ENCODE measurements around the gene CFI.

Gene CFI

GRCh38 chr4:109820563-109820962, 18.8 kb upstream of the CFI start:
- Histone ChIP-seq H3K4me2 (no peak overlapping the region), H3K27me3 (no peaks in the 10 kb centered on the region), H3K36me3 (peaks cover 69% of the 10 kb centered on the region), H3K4me1 (peaks cover 21% of the 10 kb centered on the region), H4K20me1 (peaks cover 26% of the 10 kb centered on the region), H3K9me3 (no peaks in the 10 kb centered on the region), H3K9ac (no peak overlapping the region), H3K27ac (no peak overlapping the region), H3K4me3 (no peak overlapping the region)
- TF ChIP-seq Cebpa-rat (IDR thresholded peaks at IDR 0.05): no peak

- Histone ChIP-seq H3K27me3 (no peaks in the 10 kb centered on the region), H3K36me3 (peaks cover 59% of the 10 kb centered on the region), H3K4me2 (no peak overlapping the region), H3K9ac (no peak overlapping the region), H3K4me1 (peaks cover 28% of the 10 kb centered on the region), H4K20me1 (peaks cover 23% of the 10 kb centered on the region), H3K9me3 (no peaks in the 10 kb centered on the region), H3K4me3 (no peak overlapping the region), H3K27ac (no peak overlapping the region)
- TF ChIP-seq Cebpa-rat (IDR thresholded peaks at IDR 0.05): no peak
These were observed 16.5 kb upstream of the CFI start for GRCh38 chr4:109818268-109818667.

GRCh38 chr4:109816894-109817293, 15.1 kb upstream of the CFI start:
- H3K4me1 ChIP-seq: peaks cover 28% of the 10 kb centered on the region
- peak overlapping the region; percentile 88 for H3K9ac ChIP-seq
- no peak for TF ChIP-seq Cebpa-rat (IDR thresholded peaks at IDR 0.05)
- H3K27ac ChIP-seq: no peak overlapping the region
- peaks cover 46% of the 10 kb centered on the region for H3K36me3 ChIP-seq
- peaks cover 17% of the 10 kb centered on the region; the same call in 1 of the 2 replicates for H4K20me1 ChIP-seq
- H3K4me3 ChIP-seq: peak overlapping the region; percentile 90
- no peaks in the 10 kb centered on the region for H3K27me3 ChIP-seq
- peak overlapping the region; percentile 74 for H3K4me2 ChIP-seq
- no peaks in the 10 kb centered on the region for H3K9me3 ChIP-seq

GRCh38 chr4:109816082-109816442, 14.3 kb upstream of the CFI start:
- peaks cover 12% of the 10 kb centered on the region; the same call in 1 of the 2 replicates for H4K20me1 ChIP-seq
- H3K27ac ChIP-seq: peak overlapping the region; percentile 84
- H3K36me3 ChIP-seq: peaks cover 38% of the 10 kb centered on the region
- peak overlapping the region; percentile 88 for H3K9ac ChIP-seq
- no peaks in the 10 kb centered on the region for H3K9me3 ChIP-seq
- peak overlapping the region; percentile 90 for H3K4me3 ChIP-seq
- peaks cover 28% of the 10 kb centered on the region for H3K4me1 ChIP-seq
- no peak for TF ChIP-seq Cebpa-rat (IDR thresholded peaks at IDR 0.05)
- H3K27me3 ChIP-seq: no peaks in the 10 kb centered on the region
- H3K4me2 ChIP-seq: peak overlapping the region; percentile 74

- peak within 1 kb of the TSS; percentile 90 for H3K4me3 ChIP-seq
- H3K9me3 ChIP-seq: no peaks in the 10 kb centered on the region
- H3K4me2 ChIP-seq: peak within 1 kb of the TSS; percentile 74
- peaks cover 10% of the 10 kb centered on the region; the same call in 1 of the 2 replicates for H4K20me1 ChIP-seq
- H3K4me1 ChIP-seq: peaks cover 28% of the 10 kb centered on the region
- peak within 1 kb of the TSS; percentile 84 for H3K27ac ChIP-seq
- no peak for TF ChIP-seq Cebpa-rat (IDR thresholded peaks at IDR 0.05)
- H3K36me3 ChIP-seq: peaks cover 32% of the 10 kb centered on the region
- no peaks in the 10 kb centered on the region for H3K27me3 ChIP-seq
- H3K9ac ChIP-seq: peak within 1 kb of the TSS; percentile 88
These were observed 13.6 kb upstream of the CFI start, which contains the start of gene GAR1 for GRCh38 chr4:109815151-109816081. TSS of gene GAR1 (plus strand) at chr4:109815762. CDS start at chr4:109816165, 403 bp downstream.

- no peaks in the 10 kb centered on the region for H3K27me3 ChIP-seq
- TF ChIP-seq Cebpa-rat (IDR thresholded peaks at IDR 0.05): no peak
- no peaks in the 10 kb centered on the region for H3K36me3 ChIP-seq
- H3K4me3 ChIP-seq: no peak overlapping the region
- no peak overlapping the region for H3K4me2 ChIP-seq
- H3K9me3 ChIP-seq: no peaks in the 10 kb centered on the region
- no peak overlapping the region for H3K9ac ChIP-seq
- H4K20me1 ChIP-seq: no peaks in the 10 kb centered on the region
- no peak overlapping the region for H3K27ac ChIP-seq
- H3K4me1 ChIP-seq: peaks cover 13% of the 10 kb centered on the region
These were observed 9.9 kb upstream of the CFI start for GRCh38 chr4:109811707-109812106.

- no peak overlapping the region for H3K4me2 ChIP-seq
These were observed 9.0 kb upstream of the CFI start for GRCh38 chr4:109810552-109811387.

GRCh38 chr4:109809655-109810054, 7.9 kb upstream of the CFI start:
- Histone ChIP-seq H4K20me1 (no peaks in the 10 kb centered on the region), H3K27me3 (no peaks in the 10 kb centered on the region), H3K36me3 (no peaks in the 10 kb centered on the region), H3K9me3 (no peaks in the 10 kb centered on the region), H3K27ac (no peak overlapping the region), H3K4me2 (no peak overlapping the region), H3K9ac (no peak overlapping the region), H3K4me3 (no peak overlapping the region), H3K4me1 (peaks cover 4% of the 10 kb centered on the region)
- no peak for TF ChIP-seq Cebpa-rat (IDR thresholded peaks at IDR 0.05)

More at GRCh38 chr4:109810552-109811387, 9.0 kb upstream of the CFI start:
- H3K4me1 ChIP-seq: peaks cover 7% of the 10 kb centered on the region
- H3K9ac ChIP-seq: no peak overlapping the region
- H3K4me3 ChIP-seq: no peak overlapping the region
- H4K20me1 ChIP-seq: no peaks in the 10 kb centered on the region
- H3K27ac ChIP-seq: no peak overlapping the region
- no peak for TF ChIP-seq Cebpa-rat (IDR thresholded peaks at IDR 0.05)
- H3K36me3 ChIP-seq: no peaks in the 10 kb centered on the region
- no peaks in the 10 kb centered on the region for H3K27me3 ChIP-seq
- no peaks in the 10 kb centered on the region for H3K9me3 ChIP-seq

GRCh38 chr4:109803924-109804571, 2.2 kb upstream of the CFI start:
- H3K27ac ChIP-seq: no peak overlapping the region
- H3K9me3 ChIP-seq: no peaks in the 10 kb centered on the region
- TF ChIP-seq Cebpa-rat (IDR thresholded peaks at IDR 0.05): no peak
- no peaks in the 10 kb centered on the region for H4K20me1 ChIP-seq
- no peak overlapping the region for H3K9ac ChIP-seq
- no peaks in the 10 kb centered on the region for H3K27me3 ChIP-seq
- no peaks in the 10 kb centered on the region for H3K36me3 ChIP-seq
- H3K4me3 ChIP-seq: no peak overlapping the region
- H3K4me2 ChIP-seq: no peak overlapping the region
- no peaks in the 10 kb centered on the region for H3K4me1 ChIP-seq
